Activated T-cell treated with anti-CD3 and anti-CD28 coated beads for 1 hour (primary cell): ENCODE data around the gene GMEB2.
"Not testable (repeated sequence)": the region's sequence is repeated elsewhere in the genome, so short reads cannot be mapped to it uniquely, and the experiment has no call there.

Experiments used
- DNase-seq: peaks from one replicate; pipeline ENCODE4 v3.0.0-alpha.2; 2020; ENCODE audit warnings: low read depth

Gene GMEB2

GRCh38 chr20:63570281-63571086 lies 56.4 kb downstream of the GMEB2 start:
- DNase-seq, result no peak

DNA sequence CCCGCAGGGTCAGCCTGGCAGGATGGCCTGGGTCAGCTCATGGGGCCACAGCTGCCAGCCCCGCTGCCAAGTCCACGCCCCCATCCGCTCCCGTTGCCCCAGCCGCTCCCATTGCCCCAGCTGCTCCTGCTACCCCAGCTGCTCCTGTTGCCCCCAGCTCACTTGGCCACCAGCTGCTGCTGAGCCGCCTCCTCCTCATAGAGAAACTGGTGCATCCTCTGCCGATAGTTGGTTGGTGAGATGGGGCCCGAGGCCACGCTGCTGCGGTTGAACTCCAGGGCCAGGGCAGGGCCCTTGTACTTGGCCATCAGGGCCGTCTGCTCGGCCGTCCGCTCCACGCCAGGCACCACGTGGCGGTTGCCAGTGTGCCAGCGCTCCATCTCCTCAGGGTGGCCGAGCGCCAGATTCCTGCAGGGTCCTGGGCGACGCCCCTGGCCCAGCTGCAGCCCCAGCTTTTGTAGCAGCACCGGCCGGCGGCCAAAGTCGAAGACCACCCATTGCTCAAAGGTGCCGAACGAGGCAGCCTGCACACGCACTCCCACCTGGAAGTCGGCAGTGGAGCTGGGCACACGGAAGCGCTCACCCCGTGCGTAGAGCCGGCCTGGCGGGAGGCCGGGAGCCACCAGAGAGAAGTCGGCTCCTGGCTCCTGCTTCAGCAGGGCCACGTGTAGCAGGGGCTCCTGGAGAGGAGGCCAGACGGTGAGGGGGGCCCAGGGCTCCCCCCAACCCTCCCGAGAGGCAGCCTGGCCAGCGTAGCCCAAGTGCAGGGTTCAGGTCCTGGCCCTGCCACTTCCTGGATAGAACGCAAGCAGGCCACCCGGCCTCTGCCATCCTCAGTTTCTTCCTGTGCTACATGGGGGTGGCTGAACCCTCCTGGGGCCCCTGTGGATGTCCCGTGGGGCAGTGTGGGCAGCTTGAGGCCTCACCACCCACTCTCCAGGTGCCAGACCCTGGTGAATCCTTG lies 57.6 kb downstream of the GMEB2 start:
- no peak for DNase-seq

- DNase-seq, result no peak
These were observed 58.5 kb downstream of the GMEB2 start for GRCh38 chr20:63568170-63568981.

DNA sequence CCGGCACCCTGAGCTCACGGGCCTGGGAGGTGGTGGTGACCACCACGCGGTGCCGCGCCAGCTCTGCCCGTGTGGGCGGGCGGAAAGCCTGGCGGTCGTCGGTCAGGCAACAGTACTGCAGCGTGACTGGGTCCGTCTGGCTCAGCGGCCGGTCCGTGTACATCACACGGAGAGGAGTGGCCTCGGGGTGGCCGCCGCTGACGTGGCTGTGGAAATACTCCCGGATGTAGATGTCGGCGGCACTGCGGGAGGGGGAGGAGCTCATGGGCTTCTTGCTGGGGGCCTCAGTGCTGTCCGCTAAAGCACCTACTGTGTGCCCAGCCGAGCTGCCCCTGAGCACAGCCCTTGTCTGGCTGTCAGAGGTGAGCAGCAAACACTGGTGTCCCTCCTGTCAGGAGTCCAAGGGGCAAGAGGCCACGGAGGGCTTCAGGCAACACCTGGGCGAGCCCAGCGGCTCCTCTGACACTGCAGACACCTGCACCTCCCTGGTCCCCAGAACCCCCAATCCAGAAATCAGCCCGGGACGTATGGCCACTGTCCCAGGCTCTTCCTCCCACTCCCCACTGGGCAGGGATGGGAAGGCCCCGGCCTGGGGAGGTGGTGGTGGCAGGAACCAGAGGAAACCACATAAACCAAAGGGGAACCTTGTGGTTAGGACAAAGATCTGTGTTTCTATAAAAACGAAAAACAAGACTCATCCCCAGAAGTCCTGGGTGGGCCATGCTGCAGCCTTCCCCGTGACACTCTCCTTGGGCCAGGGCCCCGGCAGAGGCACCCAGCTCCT lies 59.3 kb downstream of the GMEB2 start:
- DNase-seq, result no peak

DNA sequence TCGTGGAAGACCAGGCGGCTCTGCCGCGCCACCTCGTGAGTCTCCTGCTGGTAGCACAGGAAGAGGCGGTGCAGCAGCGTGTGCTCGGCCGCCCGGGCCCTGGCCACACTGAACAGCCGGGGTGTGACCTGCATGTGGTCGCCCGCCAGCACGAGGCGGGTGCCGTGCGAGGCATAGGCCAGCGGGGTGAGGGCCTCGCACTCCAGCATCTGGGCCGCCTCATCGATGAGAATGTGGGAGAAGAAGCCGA lies 59.8 kb downstream of the GMEB2 start:
- no peak for DNase-seq

DNA sequence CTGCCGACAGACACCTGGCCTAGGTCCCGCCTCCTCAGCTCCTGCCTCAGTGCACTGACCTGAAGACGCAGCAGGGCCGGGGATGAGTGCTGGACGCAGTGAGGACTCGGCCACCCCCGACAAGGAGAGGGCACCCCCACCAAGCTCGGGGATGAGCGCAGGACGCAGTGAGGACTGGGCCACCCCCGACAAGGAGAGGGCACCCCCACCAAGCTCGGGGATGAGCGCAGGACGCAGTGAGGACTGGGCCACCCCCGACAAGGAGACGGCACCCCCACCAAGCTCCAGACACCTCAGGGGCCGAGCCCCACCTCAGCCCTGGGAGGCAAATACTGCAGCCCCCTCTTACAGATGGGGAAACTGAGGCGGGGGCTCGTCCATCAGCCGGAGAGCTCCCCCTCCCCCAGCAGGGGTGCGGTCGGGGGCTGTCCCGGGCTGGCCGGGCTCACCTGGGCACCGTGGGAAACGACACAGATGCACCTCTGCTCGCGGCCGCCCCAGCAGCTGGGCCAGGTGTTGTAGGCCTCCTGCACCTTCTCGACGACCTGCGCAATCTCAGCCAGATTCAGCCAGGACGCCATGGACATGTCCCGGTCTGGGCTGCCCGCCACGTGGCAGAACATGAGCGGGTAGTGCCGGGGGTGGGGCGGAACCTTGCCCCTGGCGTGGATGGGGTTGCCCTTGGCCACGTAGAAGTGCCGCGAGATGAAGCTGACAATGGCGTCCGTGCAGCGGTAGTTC lies 60.3 kb downstream of the GMEB2 start:
- DNase-seq, result no peak

DNA sequence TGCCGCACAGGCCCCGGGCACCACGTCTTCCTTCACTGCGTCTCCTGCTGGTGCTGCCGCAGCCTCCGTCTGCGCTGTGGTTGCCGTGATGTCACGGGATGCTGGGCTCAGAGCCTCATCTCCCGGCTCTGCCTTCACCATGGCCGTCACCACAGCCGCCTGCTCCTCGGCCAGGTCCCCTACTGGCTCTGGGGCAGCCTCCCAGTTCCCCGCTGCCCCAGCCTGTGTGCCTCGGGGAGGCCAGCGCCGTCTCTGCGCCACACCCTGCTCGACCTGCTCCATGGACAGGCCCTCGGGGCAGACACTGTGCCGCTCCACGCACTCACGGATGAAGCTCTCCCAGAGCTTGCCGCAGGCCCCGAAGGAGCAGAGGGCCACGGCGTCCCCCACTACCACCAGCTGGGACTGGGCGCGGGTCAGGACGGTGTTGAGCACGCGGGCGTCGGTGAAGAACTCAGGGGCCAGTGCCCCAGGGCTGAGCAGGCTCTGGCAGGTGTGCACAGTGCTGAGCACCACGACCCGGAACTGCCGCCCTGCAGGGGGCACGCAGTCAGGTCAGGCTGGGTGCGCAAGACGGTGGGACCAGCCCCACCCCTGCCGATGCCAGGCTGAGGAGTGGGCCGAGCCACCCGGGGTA lies 61.1 kb downstream of the GMEB2 start:
- no peak for DNase-seq

DNA sequence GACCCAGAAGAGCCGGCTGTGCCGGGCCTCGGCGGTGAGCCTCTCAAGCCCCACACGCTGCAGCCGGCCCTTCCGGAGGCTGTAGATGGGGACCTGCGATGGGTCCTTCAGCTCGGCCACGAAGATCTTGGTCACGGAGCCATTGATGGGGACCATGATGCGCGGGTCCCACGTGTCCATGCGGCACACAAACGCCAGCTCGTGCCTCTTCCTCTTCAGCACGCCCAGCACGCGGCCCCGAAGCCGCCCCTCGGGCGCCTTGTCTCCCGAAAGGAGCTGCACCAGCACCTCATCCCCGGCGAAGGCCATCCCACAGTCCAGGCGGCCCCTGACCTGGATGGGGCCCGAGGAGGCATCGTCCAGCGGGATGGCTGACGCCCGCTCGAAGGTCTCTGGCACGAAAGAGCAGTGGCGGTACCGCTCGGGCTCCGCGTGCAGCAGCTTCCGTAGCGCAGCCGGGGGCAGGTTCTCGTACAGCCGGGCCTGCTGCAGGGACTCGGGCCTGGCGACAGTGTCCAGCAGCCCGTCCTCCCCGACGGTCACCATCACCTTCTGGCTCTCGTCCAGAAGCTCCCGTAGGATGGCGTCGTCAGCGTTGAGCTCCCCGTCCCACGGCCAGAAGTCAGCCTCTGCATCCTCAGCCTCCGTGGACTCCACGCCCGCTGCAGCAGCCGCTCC lies 61.7 kb downstream of the GMEB2 start:
- no peak for DNase-seq

- DNase-seq, result no peak
These were observed 62.7 kb downstream of the GMEB2 start for GRCh38 chr20:63564036-63564810.

DNA sequence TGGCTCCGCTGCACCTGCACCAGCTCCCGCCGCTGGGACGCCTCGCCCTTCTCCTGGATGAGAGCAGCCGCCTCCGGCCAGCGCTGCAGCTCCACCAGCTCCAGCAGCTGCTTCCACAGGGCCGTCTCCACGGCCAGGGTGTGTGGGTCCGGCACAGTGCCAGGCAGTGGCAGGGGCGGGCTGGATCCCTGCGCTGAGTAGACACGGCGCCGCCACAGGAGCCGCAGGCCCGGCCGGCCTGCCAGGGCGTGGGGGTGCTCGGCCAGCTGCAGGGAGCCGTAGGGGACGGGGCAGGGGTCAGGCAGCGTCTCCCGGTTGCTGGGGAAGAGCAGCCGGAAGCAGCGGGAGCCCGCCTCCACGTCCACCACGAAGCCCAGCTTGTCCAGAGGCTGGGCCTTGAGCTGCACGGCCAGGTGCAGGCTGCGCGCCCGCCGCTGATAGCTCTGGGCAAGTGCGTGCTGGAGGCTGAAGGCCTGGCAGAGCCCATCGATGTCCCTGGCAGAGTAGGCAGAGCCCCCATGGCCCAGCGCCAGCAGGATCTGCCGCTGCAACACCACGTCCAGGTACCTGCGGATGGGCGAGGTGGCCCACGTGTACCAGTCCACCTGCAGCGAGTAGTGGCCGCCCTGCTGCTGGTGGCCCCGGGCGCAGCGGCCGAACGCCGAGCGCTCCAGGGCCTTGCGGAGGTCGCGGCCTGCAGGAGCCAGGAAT lies 63.5 kb downstream of the GMEB2 start:
- DNase-seq, result no peak

DNA sequence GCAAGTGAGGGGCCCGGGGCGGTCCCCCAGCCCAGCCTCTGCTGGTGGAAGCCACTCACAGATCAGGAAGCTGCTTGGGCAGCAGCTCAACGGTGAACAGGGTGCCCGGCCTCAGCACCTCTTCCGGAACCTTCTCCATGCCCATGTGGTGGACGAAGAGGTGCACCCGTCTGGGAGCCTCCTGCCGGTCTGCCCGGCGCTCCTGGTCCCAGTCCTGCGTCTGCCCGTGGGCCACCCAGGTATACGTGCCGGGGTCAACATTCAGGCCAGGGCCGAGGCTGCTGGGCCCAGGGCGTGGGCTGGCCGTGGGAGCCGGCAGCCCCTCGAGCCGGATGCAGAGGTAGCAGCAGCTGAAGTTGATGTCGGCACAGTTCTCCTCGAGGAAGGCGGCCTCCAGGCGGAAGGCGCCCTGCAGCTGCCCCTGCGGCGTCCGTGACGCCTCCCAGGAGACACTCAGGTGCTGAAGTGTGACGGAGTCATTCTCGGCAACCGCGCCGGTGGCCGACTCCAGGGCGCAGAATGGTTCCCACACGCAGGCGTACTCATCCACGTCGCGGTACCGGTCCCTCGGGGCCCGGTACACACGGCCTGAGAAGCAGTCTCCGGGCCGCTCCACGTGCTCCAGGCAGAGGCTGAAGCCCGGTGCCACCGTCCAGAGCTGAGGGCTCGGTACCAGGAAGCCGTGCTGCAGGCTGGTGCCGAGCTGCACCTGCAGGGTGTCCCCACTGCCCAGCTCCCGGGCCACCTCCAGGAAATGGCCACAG lies 64.3 kb downstream of the GMEB2 start:
- no peak for DNase-seq

DNA sequence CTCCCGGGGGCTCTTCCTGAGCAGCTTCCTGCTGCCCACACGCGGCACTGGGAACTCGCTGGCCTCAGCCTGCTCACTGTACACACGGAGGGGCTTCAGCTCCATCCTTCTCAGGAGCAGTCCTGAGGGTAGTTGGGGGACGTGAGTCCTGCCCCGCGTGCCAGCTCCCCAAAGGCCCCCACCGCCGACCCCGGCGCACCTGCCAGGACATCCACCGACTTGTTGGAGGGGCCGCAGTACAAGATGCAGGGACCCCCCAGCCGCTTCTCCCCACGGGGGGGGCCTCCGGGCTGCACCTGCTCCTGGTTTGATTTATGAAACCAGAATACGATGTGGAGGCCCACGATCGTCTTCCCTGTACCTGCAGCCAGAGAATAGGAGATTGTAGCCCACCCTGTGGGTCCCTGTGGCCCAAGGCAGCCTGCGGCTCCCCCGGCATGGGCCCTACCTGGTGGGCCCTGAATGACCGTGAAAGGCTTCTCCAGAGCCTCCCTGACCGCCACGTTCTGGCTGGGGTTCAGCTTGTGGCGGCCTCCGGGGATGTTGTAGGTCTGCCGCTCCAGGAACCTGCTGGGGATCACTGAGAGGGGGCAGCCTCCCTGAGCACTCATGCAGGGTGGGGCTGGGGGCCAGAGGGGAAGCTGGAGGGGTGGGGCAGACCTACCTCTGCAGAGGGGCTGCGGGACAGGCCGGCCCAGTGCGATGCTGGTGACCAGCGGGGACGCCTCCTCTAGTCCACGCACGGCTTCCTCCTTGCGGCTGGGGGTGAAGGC lies 65.1 kb downstream of the GMEB2 start:
- DNase-seq, result no peak

- DNase-seq, result no peak
These were observed 65.9 kb downstream of the GMEB2 start for GRCh38 chr20:63560856-63561609.

DNA sequence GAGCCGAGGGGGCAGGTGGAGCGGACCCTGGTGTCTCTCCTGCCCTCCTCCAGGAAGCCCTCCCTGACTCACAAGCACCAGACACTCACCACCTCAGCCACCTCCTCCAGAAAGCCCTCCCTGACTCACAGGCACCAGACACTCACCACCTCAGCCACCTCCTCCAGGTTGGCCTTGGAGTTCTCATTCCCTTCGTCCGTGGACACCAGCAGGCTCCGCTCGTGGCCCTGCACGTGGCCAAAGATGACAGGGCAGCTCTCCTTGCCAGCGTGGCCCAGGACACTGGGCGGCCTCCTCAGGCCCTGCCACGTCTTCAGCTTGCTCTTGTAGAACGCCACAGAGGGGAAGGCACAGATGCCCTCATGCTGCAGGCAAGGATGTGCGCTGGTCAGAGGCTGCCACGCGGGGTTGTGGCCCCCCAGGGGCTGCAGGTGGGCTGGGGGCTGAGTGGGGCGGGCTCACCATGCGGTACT lies 66.5 kb downstream of the GMEB2 start:
- DNase-seq, result no peak

GRCh38 chr20:63559485-63560332 lies 67.2 kb downstream of the GMEB2 start:
- DNase-seq, result not testable (repeated sequence)
